HG03066 (cell line): ENCODE measurements around the gene GPR143.
"Not testable (repeated sequence)": the region's sequence is repeated elsewhere in the genome, so short reads cannot be mapped to it uniquely, and the experiment has no call there.

Experiments used
- ATAC-seq: cut with Tn5 transposase; IDR thresholded peaks from one replicate; pipeline ENCODE4 v1.9.1; 2021; ENCODE audit warnings: low read depth; ENCODE audit not compliant: unreplicated experiment

Gene GPR143

DNA sequence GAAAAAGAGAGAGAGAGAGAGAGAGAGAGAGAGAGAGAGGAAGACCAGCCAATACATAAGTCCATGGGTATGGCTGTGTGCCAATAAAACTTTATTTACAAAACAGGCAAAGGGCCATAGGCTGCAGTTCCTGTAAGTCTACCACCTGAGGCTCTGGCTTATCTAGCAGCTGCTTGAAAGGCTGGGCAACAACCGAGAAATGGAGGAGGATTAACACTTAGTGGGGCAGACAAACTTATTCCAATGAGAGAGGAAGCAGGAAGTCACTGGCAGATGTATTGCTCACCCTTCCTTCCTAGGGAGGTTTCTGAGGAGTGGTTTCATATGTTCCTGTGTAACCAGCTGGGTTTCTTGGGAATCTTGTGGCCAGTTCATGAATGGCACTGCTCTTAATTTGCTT, 4.7 kb upstream of the GPR143 start:
- no peak for ATAC-seq

DNA sequence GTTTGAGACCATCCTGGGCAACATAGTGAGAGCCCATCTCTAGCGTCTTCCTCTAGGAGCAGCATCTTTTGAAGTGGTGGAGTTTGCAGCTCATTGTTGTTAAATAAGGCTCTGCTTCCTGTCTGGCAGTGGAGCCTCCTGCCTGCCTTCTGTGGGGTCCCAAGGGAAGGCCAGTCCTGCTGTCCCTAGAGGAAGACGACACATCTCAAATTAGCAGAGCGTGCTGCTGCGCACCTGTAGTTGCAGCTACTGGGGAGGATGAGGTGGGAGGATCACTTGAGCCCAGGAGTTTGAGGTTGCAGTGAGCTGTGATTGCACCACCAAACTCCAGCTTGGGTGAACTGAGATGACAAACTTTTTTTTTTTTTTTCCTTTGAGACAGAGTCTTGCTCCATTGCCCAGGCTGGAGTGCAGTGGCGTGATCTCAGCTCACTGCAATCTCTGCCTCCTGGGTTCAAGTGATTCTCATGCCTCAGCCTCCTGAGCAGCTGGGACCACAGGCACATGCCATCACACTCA, 2.7 kb upstream of the GPR143 start:
- ATAC-seq = not testable (repeated sequence)

- no peak for ATAC-seq
Measured at GRCh38 chrX:9767375-9767774, 1.7 kb upstream of the GPR143 start.

DNA sequence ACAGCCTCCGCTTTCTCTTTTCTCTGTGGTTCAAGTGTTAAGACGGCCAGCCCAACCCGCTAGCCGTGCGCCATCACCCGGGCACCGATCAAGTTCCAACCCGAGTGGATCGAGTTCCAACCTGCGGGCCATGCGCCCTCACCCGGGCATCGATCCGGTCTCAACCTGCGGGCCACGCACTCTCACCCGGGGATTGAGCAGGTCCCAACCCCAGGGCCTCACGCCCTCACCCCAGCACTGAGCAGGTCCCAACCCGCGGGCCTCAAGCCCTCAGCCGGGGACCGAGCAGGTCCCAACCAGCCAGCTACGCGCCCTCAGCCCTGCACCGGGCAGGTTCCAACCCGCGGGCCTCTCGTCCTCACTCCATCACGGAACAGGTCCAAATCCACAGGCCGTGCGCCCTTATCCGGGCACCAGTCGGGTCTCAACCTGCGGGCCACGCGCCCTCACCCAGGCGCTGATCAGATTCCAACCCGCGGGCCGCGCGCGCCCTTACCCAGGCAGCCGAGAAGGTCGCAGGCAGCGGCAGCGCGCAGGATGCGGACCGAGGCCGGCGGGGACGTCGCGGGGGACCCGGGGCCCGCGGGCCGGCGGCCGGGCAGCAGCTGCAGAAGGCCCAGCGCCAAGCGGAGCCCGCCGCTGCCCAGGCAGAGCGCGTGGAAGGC, 443 bp downstream of the GPR143 start:
- ATAC-seq = no peak

DNA sequence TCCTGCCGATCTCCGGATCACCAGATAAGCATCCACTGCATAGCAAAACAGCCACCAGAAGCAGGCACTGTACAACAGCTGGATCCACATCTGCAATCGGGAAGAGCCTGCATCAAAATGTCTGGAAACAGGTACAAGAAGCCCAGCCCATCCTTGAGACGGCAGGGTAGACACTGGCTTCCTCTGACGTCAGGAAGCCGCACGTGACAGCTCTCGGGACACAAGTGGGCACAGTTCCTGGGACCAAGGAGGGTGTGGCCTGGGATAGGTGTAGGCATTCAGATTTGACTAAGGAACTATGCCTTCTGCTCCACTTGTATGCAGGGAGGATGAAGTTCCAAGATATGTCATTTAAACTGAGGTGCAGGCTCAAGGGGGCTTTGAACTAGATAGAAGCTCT, 6.3 kb downstream of the GPR143 start:
- ATAC-seq = no peak

DNA sequence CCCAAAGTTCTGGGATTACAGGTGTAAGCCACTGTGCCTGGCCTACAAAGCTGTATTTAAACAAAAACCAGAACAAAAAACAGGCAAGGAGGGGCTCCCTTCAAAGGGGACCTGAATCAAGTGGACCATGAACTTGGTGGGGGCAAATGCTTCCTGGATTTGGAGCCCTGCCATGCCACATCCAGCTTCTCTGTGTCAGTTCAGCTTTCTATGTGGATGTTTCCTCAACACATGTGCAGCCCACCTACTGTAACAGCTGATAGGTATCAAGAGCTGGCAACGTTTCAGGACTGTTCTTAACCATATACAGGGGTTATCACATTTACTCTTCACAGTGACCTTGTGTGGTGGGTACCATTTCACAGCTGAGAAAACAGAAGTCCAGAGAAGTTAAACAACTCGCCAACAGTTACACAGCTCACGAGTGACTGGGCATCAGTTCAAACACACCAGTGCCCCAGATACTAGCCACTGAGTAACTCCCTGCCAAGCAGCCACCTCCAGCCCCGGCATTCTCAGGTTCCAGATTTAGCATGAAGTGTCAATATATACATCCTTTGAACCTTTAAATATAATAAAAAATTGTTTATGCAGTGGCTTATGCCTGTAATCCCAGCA, 7.5 kb downstream of the GPR143 start:
- no peak for ATAC-seq

DNA sequence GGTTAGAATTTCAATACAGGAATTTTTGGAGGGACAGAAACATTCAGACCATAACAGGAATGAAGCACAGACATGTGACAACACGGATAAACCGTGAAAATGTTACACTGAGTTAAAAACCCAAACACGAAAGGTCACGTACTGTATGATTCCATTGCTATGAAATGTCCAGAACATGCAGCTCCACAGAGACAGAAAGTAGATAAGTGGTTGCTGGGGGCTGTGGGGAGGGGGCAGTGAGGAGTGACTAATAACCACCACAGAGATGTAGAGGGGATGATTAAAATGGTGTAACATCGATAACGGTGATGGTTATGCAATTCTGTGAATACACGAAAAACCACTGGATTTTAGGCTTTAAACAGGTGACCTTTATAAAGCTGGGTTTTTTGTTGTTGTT, 8.3 kb downstream of the GPR143 start:
- no peak for ATAC-seq

DNA sequence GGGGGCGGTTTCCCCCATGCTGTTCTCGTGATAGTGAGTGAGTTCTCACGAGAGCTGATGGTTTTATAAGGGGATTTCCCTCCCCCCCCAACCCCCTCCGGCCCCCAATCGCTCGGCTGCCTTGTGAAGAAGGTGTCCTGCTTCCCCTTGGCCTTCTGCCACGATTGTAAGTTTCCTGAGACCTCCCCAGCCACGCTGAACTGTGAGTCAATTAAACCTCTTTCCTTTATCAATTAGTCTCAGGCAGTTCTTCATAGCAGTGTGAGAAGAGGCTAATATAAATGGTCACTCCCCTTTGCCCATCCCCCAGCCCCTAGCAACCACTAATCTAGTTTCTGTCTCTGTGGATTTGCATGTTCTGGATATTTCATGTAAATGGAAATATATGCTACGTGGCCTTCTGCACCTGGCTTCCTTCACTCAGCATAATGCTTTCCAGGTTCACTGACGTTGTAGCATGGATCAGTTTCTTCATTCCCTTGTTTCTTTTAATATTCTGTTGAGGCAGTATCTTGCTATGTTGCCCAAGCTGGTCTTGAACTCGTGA, 16.4 kb downstream of the GPR143 start:
- no peak for ATAC-seq

GRCh38 chrX:9747644-9748043, 18.0 kb downstream of the GPR143 start:
- ATAC-seq = no peak

- no peak for ATAC-seq
Measured at GRCh38 chrX:9746148-9746888, 19.3 kb downstream of the GPR143 start.

GRCh38 chrX:9745417-9746115, 20.1 kb downstream of the GPR143 start:
- no peak for ATAC-seq

- ATAC-seq = no peak
Measured at GRCh38 chrX:9739130-9739529, 26.5 kb downstream of the GPR143 start.

- no peak for ATAC-seq
Measured at GRCh38 chrX:9738151-9738550, 27.5 kb downstream of the GPR143 start.

GRCh38 chrX:9737363-9737762, 28.3 kb downstream of the GPR143 start:
- no peak for ATAC-seq

DNA sequence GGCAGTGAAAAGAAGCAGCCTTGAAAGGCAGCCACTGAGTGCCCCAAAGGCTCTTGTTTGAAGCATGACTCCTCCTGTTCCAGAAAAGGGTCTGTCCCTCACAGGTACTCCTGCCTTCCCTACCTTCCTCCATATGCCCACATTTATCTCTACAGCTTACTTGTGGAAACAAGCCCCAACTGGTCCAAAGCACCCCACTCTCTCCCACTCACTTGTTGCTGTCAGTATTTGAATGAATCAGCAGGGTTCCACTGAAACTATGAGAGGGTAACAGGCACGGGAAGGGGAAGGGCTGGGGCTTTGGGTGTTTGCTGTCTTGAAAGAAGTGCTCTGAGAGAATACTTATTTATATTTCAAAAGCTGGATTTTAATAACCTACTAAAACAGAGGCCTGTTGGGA, 34.9 kb downstream of the GPR143 start:
- ATAC-seq = no peak

DNA sequence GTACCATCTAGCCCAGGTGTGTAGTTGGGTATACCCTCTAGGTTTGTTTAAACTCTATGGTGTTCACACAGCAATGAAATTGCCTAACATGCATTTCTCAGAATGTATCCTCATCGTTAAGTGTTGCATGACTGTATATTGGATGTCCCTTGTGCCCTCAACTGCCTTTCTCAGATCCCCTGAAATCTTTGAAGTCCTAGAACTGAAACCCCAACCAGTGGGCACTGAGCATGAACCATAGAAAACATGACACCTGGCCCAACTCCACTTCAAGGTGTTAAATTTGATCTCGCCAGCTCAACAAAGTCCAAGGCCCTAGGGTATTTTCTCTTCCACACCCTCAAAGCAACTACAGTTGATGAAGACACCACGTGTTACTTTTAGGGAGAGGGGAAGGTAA, 35.6 kb downstream of the GPR143 start:
- no peak for ATAC-seq

DNA sequence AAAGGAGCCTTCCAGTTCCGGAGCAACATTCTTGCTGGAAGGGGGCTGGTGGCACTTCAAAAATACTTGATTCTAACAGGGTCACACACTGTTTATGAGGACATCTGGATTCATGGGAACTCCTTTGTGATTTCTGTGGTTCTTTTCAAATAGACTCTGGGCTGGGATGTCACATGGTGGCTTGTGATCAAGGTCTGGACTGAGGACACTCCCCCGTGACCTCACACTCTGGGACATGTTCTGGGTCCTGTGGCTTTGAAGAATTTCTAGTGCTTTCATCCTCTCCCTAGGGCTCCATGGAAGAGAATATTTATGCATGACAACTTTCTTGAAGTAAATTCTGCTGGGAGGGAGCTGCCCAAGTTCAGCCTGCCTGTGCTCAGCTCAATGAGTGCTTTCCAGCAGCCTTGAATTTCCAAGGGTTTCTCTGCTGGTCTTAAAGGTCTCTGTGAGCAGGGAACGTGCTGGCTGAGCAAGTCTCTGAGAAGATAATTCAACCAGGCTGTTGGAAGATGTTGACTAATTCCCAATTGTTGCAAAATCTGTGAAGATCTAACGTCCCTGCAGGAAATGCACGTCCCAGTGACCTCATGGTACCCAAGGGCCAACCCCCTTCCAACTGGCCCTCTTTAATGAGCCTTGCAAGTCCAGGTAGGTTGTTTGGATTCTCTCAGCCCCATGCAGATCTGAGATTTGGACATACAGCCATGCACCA, 36.3 kb downstream of the GPR143 start:
- ATAC-seq = no peak

GRCh38 chrX:9728261-9728660, 37.4 kb downstream of the GPR143 start:
- no peak for ATAC-seq

GRCh38 chrX:9724711-9725110, 40.9 kb downstream of the GPR143 start:
- ATAC-seq = no peak

DNA sequence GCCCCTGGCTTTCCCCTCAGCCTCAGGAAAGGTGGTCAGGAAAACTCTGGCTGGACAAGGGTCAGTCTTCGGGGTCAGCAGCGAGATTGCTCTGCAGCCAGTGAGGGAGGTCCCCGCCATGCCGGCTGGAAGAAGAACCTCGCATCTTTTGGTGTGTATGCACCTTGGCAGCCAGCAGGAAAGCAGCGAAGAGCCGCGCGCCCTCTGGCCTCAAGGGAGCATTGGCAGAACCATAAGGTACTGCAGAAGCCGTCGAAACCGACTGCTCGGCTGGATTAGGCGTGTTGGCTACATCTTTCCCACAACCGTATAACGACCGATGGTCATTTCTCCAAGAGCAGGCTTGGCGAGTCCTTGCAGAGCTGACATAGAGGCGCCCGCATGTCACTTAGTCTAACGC, 48.3 kb downstream of the GPR143 start:
- ATAC-seq = no peak
